GM11168 (cell line): ENCODE data around the gene CPAMD8.

ENCODE experiments used
- in situ Hi-C: fragments of 300-500 bp; cut with MboI; formaldehyde crosslinking; loops from one replicate; pipeline ENCODE4 v1.12.0; 2022; ENCODE audit warnings: low sequenced_read_pairs; ENCODE audit not compliant: unreplicated experiment

The CPAMD8 gene

DNA sequence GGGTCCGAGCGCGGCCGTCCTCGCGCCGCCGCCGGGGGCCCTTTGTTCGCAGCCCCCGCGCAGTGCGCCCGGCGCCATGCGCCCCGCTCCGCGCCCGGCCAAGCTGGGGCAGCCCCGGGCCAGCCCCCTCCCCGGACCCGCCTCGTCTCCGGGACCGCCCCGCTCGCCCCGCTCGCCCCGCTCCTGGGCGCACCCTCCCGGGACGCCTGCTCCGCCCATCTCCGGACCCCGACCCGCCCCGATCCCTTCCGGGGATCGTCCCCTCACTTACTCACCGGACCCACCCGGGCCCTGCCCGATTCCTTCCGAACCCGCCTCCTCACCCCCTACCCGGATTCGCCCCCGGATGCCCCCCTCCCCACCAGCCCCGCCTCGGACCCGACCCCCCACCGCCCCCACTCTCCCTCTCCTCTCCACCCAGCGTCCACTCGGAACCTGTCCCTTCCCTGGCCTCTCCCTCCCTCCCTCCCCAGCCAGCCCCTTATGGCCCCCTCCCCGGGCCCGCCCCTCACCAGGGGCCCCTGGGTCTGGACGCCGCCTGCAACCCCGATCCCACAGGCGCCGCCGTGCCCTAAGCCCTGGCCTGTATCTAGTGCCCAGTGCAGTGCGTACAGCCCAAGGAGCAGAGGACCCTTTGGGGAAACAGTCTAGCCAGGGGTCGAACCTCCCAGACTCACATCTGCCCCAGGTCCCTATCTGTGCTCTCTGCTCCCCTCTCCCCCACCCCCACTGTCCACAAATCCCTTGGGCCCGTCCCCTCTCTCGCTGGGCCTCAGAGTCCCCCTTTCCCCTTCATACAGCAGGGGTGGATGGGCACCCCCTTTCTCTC, at the start of gene CPAMD8:
Gene CPAMD8 (minus strand): TSS at position 105 of the 829 bp plus-strand sequence. CDS start 168 bp downstream, outside the sequence.
- in situ Hi-C loops: no loop called here

DNA sequence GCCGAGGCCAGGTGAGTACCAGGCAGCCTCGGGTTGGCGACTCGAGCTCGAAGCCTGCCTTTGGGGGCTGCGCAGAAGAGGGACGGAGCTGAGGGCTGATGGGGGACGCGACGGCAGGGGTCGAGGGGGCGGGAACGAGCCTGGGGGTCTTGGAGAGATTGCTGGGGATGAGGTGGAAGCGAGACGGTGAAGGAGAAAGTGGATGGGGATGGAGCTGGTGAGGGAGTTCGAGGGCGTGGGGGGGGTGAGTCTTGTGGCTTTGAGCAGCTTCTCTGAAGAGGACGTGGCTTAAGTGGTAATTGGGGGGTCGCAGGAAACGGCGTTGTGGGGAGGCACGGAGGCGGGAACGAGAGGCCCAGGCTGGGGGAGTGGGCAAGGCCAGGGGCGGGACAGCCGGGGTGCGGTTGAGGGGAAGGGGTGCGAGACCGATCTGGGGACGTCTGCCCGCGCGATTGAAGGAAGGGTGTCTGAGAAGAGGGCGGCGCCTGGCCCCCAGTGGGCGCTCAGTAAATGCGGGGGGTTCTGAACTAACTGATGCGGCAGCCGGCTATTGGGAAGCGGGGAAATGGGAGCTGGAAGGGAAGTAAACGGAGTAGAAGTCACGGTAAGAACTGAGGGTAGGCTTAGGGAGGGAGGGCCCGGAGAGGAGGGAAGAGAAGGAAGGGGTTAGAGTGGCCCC, 49.4 kb upstream of the CPAMD8 start:
- in situ Hi-C loops: no loop called here

DNA sequence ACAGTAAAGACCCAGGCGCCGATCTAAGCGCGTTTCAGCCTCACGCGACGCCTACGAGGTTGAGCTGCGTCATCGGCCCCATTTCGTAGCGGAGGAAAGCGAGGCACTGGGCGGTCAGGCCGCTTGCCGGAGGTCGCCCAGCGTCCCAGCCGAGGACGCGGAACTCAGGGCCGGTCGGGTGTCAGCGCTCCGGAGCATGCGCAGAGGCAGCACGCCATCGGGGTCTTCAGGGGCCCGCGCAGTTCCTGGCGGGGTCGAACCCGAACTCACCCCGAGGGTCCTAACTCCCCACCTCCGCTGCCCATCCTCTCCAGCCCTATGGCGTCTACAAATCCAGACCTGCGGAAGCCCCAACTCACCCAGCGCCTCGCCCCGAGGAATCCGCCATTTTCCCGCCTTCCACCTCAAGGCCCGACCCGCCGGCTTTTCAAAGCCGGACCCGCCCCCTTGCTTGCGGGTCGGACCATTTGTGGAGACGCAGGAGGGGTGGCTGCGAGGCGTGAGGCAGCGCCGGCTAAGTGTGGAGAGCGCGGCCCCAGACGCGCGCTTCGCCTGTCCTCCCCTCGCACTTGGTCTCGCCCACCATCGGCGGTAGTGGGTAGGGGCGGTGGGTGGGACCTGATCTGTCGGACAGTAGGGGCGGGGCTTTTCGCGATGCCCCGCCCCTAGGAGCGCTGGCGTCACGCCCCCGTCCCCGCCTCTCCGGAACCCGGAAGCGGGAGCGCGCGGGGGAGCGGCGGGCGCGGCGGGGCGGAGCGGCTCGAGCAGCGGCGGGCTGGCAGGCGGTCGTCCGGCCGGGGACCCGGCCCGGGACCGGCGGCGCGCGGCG, 48.6 kb upstream of the CPAMD8 start, which contains the start of the genes HAUS8 and MYO9B:
Gene HAUS8 (minus strand): TSS at position 418 of the 829 bp plus-strand sequence. CDS start 30 bp downstream, at position 388.
Gene MYO9B (plus strand): TSS at position 743 of the 829 bp plus-strand sequence. CDS start 25,941 bp downstream, outside the sequence.
- in situ Hi-C loops: no loop called here

DNA sequence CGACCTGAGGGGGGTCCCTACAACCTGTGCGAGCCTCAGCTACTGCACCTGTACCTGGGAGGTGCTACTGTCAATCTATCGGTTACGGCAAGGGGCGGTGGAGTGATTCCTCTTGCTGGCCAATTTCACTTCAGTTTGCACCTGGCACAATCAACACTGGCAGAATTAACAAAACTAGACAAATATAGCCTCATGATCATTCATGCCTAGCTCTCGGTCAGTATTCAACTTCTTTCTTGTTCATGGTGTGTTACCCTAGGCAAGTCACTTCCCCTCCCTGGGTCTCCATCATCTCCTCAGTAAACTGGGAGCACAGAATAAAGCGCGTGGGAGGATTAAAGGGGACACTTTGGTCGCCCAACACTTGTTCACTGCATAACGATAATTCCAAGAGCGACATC, 48.0 kb upstream of the CPAMD8 start:
- in situ Hi-C loops: no loop called here

DNA sequence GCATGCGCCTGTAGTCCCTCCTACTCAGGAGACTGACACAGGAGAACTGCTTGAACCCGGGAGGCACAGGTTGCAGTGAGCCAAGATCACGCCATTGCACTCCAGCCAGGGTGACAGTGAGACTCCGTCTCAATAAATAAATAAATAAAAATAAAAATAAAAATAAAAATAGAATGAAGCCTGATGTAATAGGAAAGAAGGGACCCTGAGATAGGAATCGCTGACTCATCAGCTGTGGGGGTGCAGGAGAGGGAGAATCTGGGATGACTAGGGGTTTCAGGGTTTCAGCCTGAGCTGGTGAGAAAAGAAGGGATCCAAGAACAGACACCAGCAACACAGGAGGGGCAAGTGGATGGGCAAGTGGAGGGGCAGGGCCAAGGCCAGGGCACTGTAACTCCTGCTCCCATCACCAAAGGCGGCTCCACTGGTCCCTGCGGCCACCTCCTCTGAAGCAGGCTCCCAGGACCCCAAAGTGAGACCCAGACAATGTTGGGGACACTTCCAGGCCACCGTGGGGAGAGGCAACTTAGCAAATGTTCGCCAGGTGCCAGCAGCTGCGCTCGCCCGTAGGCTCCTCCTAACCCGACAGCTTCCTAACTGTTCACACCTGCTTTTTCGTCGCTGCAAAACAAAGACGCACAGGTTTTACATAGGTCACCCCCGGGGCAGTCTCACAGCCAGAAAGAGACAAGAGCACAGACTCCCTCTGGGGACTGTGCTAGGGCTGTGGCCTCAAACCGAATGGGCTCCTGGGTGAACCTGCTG, 47.4 kb upstream of the CPAMD8 start:
- in situ Hi-C loops: no loop called here

DNA sequence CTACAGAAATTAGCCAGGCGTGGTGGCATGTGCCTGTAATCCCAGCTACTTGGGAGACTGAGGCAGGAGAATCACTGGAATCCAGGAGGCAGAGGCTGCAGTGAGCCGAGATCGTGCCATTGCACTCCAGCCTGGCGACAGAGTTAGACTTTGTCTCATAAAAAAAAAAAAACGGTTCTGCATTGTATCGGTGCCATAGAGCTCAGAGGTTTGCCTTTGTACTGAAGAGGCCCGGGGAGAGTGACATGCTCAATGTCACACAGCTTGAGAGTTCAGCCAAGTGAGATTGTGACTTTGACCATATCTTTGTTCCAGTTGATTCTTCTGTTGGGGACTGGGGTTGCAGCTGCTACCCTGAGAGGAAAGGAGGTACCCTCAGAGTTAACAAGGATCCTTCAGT, 44.3 kb upstream of the CPAMD8 start:
- in situ Hi-C loops: no loop called here

DNA sequence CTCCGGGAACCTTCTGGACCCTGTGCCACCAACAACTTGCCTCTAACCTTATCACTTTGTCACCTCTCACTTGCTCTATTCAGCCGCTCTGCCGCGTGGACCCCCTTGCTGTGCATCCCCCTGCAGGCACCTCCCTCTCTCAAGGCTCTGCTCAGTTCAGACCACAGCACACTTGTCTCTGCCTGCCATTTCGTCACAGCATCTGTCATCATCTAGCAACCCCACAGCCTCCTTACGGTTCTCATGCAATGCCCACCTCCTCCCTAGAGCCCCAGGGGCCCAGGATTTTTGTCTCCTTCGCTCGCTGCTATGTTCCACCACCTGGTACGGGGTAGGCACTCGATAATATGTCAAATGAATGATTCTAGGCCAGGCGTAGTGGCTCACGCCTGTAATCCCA, 43.8 kb upstream of the CPAMD8 start:
- in situ Hi-C loops: no loop called here

DNA sequence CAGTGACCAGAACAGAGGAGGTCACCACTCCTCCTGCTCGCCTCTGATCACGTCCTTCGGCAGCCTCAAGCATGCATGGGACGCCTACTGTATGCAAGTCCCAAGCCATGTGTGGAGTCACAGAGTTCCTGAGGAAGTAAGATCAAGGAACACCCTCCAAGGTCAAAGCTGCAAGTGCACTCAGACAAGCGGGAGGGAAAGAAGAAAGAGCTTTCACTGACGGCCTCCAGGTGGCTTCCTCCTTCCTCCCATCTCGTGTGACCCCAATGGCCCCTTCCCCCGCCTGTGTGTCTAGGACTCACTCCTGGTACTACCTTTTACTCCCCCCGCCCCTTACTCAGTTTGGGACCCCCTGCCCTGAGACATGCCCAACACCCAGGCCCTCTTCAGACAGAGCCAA, 42.6 kb upstream of the CPAMD8 start:
- in situ Hi-C loops: loop anchor here (5.0 kb wide), 2 partner anchors 168 to 228 kb away; no protein-coding TSS in a partner anchor

DNA sequence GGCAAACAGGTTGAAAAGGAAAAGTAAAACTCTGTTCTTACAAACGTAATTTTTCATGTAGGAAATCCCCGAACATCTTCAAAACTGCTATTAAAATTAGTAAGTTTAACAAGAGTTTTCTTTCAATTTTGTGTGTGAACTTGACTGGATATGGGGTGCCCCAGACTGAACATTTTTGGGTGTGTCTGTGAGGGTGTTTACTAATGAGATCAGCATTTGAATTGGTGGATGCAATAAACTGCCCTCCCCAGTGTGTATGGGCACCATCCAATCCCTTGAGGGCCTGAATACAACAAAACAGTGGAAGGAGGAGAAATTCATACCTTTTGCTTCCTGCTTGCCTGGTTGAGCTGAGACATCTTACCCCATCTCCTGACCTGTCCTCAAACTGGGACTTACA, 36.8 kb upstream of the CPAMD8 start:
- in situ Hi-C loops: no loop called here

DNA sequence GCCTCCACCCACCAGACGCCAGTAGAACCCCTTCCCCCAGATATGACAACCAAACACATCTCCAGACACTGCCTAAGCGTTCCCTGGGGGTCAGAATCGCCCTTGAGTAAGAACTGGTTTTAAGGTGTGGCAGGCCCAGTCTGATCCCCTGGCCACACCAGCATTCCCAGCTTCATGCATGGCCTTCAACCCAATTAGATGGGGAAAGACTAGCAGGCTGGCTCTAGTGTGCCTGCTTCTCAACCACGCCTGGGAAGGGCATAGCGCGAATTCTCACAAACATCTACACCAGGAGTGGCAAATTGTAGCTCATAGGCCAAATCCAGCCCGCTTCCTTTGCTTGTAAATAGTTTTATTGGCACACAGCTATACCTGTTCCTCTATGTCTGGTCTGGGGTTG, 35.1 kb upstream of the CPAMD8 start:
- in situ Hi-C loops: no loop called here

DNA sequence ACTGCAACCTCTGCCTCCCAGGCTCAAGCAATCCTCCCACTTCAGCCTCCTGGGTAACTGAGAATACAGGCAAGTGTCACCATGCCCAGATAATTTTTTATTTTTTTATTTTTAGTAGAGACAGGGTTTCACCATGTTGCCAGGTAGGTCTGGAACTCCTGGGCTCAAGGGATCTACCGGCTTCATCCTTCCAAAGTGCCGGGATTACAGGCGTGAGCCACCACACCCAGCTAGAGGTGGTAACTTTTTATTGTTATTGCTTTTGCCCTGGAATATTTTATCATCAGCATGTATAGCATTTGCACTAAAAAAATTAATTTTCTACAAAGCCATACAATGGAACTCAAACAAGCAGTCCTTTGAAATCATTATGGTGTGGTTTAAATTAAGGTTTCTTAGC, 34.6 kb upstream of the CPAMD8 start:
- in situ Hi-C loops: no loop called here

DNA sequence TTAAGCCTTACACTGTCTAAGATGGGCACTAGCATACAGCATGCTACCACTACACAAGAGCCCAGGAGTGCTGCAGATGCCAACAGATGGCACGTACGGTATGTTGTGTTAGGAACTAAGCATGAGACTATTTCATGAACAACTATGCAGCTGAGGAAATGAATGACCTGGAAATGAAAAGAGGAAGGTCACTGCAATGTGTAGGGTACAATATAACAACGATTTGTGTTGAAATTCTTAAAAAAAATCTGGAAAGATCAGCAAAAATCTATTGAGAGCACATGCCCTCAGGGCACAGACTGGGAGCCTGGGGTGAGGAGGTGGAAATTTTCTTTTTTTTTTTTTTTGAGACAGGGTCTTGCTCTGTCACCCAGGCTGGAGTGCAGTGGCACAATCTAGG, 34.2 kb upstream of the CPAMD8 start:
- in situ Hi-C loops: no loop called here

DNA sequence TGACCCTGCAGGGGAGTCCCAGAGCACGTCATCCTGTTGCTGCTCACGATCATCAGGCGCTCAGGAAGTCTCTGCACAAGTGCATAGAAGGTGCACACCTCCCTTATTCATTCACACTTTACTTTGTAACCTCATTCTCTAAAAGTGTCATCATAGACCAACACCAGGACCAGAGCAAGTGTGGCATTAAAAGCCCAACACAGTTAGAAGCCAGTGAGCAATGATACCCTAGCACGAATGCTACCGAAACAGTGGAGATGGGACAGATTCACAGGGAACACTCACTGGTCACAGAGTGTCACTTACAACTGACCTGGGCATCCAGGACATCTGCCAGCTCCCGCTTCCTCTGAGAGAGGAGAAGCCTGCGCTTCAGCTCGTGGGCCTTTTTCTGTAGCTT, 31.6 kb upstream of the CPAMD8 start:
- in situ Hi-C loops: no loop called here

DNA sequence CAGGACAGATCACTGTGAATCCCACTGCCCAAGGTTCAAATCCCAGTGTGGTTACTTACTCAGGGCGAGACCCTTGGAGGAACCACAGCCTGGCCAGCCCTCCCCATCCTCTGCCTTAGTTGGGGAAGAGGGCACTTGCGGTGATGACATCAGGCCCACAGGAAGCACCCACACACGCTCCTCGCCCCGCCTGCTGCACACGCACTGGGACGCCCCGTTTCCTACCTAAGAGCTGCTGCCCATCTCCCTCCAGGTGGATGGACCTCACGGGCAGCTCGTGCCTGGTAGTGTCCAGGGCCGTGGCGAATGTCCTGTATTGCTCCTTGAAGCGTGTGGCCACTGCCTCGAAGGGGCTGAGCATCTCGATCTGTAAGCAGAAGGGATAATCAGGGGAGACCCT, 29.0 kb upstream of the CPAMD8 start:
- in situ Hi-C loops: no loop called here

DNA sequence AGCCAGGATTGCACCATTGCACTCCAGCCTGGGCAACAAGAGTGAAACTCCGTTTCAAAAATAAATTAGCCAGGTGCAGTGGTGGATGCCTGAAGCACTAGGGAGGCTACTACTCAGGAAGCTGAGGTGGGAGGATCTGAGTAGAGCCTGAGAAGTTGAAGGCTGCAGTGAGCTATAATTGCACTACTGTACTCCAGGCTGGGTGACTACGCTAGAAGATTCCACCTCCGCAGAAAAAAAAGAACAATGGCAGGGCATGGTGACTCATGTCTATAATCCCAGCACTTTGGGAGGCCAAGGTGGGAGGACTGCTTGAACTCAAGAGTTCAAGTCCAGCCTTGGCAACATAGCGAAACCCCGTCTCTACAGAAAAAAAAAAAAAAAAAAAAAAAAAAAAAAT, 28.1 kb upstream of the CPAMD8 start:
- in situ Hi-C loops: no loop called here

DNA sequence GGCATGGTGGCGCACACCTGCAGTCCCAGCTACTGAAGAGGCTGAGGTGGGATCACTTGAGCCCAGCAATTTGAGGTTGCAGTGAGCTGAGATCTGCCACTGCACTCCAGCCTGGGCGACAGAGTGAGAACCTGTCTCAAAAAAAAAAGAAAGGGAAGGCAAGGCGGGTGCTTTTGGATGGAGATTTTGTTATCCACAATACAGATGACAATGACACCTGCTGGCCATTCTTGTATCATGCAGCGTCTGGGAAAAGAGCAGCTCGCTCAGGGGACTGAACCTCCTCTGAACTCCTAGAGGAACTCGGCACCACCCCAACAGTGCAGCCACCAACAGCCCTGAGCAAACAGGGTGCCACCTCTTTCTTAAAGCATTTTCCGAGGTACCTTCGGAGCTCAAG, 25.8 kb upstream of the CPAMD8 start:
- in situ Hi-C loops: no loop called here

DNA sequence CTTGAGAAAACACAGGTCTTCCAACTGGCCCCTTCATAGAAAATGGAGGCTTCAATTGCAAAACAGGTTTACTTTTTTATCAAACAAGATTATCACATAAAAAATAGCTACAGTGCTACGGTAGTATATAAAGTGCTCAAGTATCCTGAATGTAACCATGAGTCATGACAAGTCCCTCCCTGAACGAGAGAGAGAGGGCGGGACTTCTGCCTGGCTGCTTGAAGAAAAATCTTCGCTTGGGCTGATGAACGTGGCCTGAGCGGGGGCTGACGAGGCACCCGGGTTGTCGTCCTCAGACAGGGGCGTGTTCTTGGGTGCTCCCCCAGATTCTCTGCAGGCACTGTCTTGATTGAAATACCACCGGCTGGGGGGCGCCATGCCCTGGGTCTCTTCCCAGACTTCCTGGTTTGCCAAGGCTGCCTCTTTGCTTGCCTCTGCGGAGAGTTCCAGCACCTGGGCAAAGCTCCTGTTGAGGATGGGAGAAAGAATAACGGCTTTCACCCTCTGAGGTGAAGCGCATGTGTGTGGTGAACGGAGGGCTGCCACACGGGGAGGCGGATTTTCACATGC, 23.2 kb upstream of the CPAMD8 start:
- in situ Hi-C loops: no loop called here

DNA sequence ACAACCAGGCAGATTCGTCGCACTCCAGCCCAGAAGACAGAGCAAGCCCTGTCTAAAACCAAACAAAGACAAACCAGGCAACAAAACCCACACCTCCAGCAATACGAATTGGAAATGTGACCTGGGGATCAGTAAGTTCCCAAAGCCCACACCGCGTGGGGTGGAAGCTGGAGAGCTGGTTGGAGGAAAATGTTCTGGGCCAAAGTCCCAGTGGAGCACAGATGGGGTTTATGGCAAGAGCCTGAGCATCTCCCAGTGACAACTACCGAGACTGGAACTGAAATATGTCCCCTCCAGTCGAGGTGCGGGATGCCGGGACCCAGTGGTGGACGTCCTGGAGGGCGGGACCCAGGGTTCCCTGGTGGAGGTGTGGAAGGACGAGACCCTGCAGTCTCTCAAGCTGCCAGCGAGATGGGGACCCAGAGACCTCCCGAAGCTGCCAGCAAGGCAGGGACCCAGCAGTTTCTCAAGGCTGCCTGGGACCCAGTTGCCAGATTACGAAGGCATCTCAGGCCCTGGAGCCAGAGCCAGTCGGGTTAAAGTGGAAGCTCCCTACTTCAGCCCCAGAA, 22.4 kb upstream of the CPAMD8 start:
- in situ Hi-C loops: no loop called here

DNA sequence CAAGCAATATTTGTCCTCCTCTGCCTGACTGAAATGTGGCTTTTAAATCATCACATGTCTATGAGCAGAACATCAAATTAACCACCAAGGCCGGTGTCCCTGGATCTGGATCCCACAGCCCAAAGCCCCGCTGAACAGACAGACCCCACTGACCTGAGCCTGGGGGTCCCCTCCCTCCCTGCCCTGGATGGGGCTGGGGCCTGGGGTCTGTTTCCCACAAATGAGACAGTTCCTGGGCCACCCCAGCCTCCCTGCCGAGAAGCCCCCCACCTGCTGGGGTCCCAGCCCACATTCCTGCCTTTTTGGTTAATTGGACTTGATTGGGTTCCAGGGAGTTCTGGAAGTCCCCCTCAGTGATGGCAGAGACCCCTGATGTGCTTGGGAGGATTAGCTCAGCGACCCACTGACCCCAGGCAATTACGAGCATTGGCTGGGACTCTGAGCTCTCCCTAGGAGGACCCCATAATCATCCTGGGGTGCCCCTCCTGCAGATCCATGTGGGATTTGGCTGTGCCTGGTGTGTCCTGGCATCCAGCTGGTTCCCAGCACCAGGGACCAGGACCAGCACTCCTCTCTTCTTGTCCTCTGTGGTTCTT, 19.4 kb upstream of the CPAMD8 start:
- in situ Hi-C loops: no loop called here
